ENCODE data around the gene PINK1.
"Not testable (repeated sequence)": the region's sequence is repeated elsewhere in the genome, so short reads cannot be mapped to it uniquely, and the experiment has no call there.

GRCh38 chr1:20673626-20674025 lies 40.4 kb downstream of the PINK1 start:
- not testable (repeated sequence) for TF ChIP-seq POLR2A, CTCF (IDR thresholded peaks at IDR 0.05)
